GM10266 (cell line): ENCODE data around the gene MYO7A.
A peak's percentile ranks its signal among the peaks of the same experiment; 100 is the strongest.

Experiments used
- DNase-seq: peaks from one replicate; pipeline ENCODE4 v3.0.0; 2012; ENCODE audit errors: extremely low spot score
- CTCF ChIP-seq: IDR thresholded peaks from 2 replicates; pipeline ENCODE4 v1.5.1; 2012; ENCODE audit warnings: mild to moderate bottlenecking, low read depth; ENCODE audit not compliant: control insufficient read depth, insufficient read depth; ENCODE audit errors: missing control alignments

The MYO7A gene

GRCh38 chr11:77124488-77124887 lies 3.6 kb upstream of the MYO7A start:
- DNase-seq: no peak
- no peak for TF ChIP-seq CTCF

GRCh38 chr11:77125191-77125590 lies 2.9 kb upstream of the MYO7A start:
- DNase-seq: no peak
- no peak for TF ChIP-seq CTCF

GRCh38 chr11:77125695-77126094 lies 2.4 kb upstream of the MYO7A start:
- no peak for TF ChIP-seq CTCF
- DNase-seq: no peak

GRCh38 chr11:77126156-77126775 lies 1.8 kb upstream of the MYO7A start:
- no peak for DNase-seq

GRCh38 chr11:77126861-77127234 lies 1.2 kb upstream of the MYO7A start:
- no peak for TF ChIP-seq CTCF
- no peak for DNase-seq

More at GRCh38 chr11:77126156-77126775, 1.8 kb upstream of the MYO7A start:
- no peak for TF ChIP-seq CTCF

- peak; percentile 95 for TF ChIP-seq CTCF
- DNase-seq: peak; percentile 77
Observed at GRCh38 chr11:77127235-77127911, 673 bp upstream of the MYO7A start.
